Measurements from ENCODE around the gene GLMN. TPM values are rescaled to one million over a fixed set of nuclear protein-coding genes. Genes with fewer than 3 reads are reported as not detected.

GLMN gene
- total RNA-seq, 4 donors from 2014 or later: 15.2 to 18.8 (median 17.0) TPM

GRCh38 chr1:92218559-92218958, 80.2 kb downstream of the GLMN start:
- H3K27ac ChIP-seq: no peak overlapping the region
- 81 to 85% methylated on average over 14 of the region's 14 CpGs for WGBS, 2 donors
- H3K4me3 ChIP-seq (replicated peaks in 1 of 3): no peak overlapping the region
- intact Hi-C loops (cut with DNase I): no loop called here
- H3K4me1 ChIP-seq: no peaks in the 10 kb centered on the region
- no peaks in the 10 kb centered on the region for H3K27me3 ChIP-seq
- no peak for TF ChIP-seq CTCF (IDR thresholded peaks at IDR 0.05)
- no peak for TF ChIP-seq POLR2A (IDR thresholded peaks at IDR 0.05)
- no peaks in the 10 kb centered on the region for H3K9me3 ChIP-seq
- no peaks in the 10 kb centered on the region for H3K36me3 ChIP-seq
- no peak for DNase-seq

GRCh38 chr1:92217721-92218120, 81.1 kb downstream of the GLMN start, which contains the start of gene C1orf146:
C1orf146 (plus strand) TSS chr1:92217915; CDS start chr1:92231421, 13,506 bp downstream.
- DNase-seq: no peak
- Histone ChIP-seq H3K27ac (no peak within 1 kb of the TSS), H3K9me3 (no peaks in the 10 kb centered on the region), H3K27me3 (no peaks in the 10 kb centered on the region), H3K4me3 (replicated peaks in 1 of 3) (no peak within 1 kb of the TSS), H3K4me1 (no peaks in the 10 kb centered on the region), H3K36me3 (no peaks in the 10 kb centered on the region)
- 93 to 96% methylated on average over 19 to 21 of the region's 27 CpGs for WGBS, 2 donors
- TF ChIP-seq POLR2A (IDR thresholded peaks at IDR 0.05) (no peak), CTCF (IDR thresholded peaks at IDR 0.05) (no peak)
- intact Hi-C loops (cut with DNase I): no loop called here

GRCh38 chr1:92211166-92211565, 87.6 kb downstream of the GLMN start:
- H3K9me3 ChIP-seq: no peaks in the 10 kb centered on the region
- H3K27me3 ChIP-seq: no peaks in the 10 kb centered on the region
- DNase-seq: no peak
- no peaks in the 10 kb centered on the region for H3K36me3 ChIP-seq
- intact Hi-C loops (cut with DNase I): no loop called here
- no peak overlapping the region for H3K27ac ChIP-seq
- WGBS, 2 donors: 91 to 92% methylated on average over 2 of the region's 2 CpGs
- no peaks in the 10 kb centered on the region for H3K4me1 ChIP-seq
- no peak overlapping the region for H3K4me3 ChIP-seq (replicated peaks in 1 of 3)
- TF ChIP-seq CTCF (IDR thresholded peaks at IDR 0.05): no peak
- no peak for TF ChIP-seq POLR2A (IDR thresholded peaks at IDR 0.05)

- 86 to 92% methylated on average over 2 of the region's 2 CpGs for WGBS, 2 donors
- H3K4me1 ChIP-seq: no peaks in the 10 kb centered on the region
- no peak for DNase-seq
- TF ChIP-seq CTCF (IDR thresholded peaks at IDR 0.05): no peak
- intact Hi-C loops (cut with DNase I): no loop called here
- H3K4me3 ChIP-seq (replicated peaks in 1 of 3): no peak overlapping the region
- H3K36me3 ChIP-seq: no peaks in the 10 kb centered on the region
- no peaks in the 10 kb centered on the region for H3K27me3 ChIP-seq
- no peak overlapping the region for H3K27ac ChIP-seq
- no peaks in the 10 kb centered on the region for H3K9me3 ChIP-seq
These were observed 88.1 kb downstream of the GLMN start for GRCh38 chr1:92210701-92211100.

GRCh38 chr1:92203105-92203504, 95.7 kb downstream of the GLMN start:
- Histone ChIP-seq H3K4me1 (no peaks in the 10 kb centered on the region), H3K36me3 (no peaks in the 10 kb centered on the region), H3K4me3 (replicated peaks in 1 of 3) (no peak overlapping the region), H3K27me3 (no peaks in the 10 kb centered on the region), H3K27ac (no peak overlapping the region), H3K9me3 (no peaks in the 10 kb centered on the region)
- intact Hi-C loops (cut with DNase I): no loop called here
- TF ChIP-seq POLR2A (IDR thresholded peaks at IDR 0.05) (no peak), CTCF (IDR thresholded peaks at IDR 0.05) (no peak)
- DNase-seq: no peak

Measured in thyroid gland (tissue), 4 donors.